Activated T-cell treated with anti-CD3 and anti-CD28 coated beads for 48 hours (primary cell): ENCODE measurements around the gene SENP7.
"Not testable (repeated sequence)": the region's sequence is repeated elsewhere in the genome, so short reads cannot be mapped to it uniquely, and the experiment has no call there.

Source experiments
- DNase-seq: peaks from one replicate; pipeline ENCODE4 v3.0.0-alpha.2; 2020; ENCODE audit warnings: low read depth

SENP7 gene

GRCh38 chr3:101521211-101521701, 8.2 kb upstream of the SENP7 start:
- no peak for DNase-seq

GRCh38 chr3:101519685-101520365, 6.8 kb upstream of the SENP7 start:
- no peak for DNase-seq

GRCh38 chr3:101518421-101518871, 5.4 kb upstream of the SENP7 start:
- peak; percentile 37 for DNase-seq

GRCh38 chr3:101513419-101513986, 491 bp upstream of the SENP7 start:
- no peak for DNase-seq

GRCh38 chr3:101512396-101512645, 691 bp downstream of the SENP7 start:
- no peak for DNase-seq

- DNase-seq: no peak
Observed at GRCh38 chr3:101509811-101510210, 3.2 kb downstream of the SENP7 start.

GRCh38 chr3:101509281-101509680, 3.7 kb downstream of the SENP7 start:
- DNase-seq: no peak

GRCh38 chr3:101501783-101502182, 11.2 kb downstream of the SENP7 start:
- DNase-seq: no peak

GRCh38 chr3:101500208-101500607, 12.8 kb downstream of the SENP7 start:
- DNase-seq: no peak

GRCh38 chr3:101497803-101498202, 15.2 kb downstream of the SENP7 start:
- no peak for DNase-seq

GRCh38 chr3:101495552-101495951, 17.5 kb downstream of the SENP7 start:
- DNase-seq: no peak

GRCh38 chr3:101484805-101485620, 28.0 kb downstream of the SENP7 start:
- DNase-seq: no peak

GRCh38 chr3:101478980-101479379, 34.0 kb downstream of the SENP7 start:
- DNase-seq: no peak

GRCh38 chr3:101474841-101475552, 38.0 kb downstream of the SENP7 start:
- DNase-seq: not testable (repeated sequence)

- not testable (repeated sequence) for DNase-seq
Observed at GRCh38 chr3:101468676-101469075, 44.3 kb downstream of the SENP7 start.

GRCh38 chr3:101467310-101467663, 45.7 kb downstream of the SENP7 start:
- DNase-seq: not testable (repeated sequence)

- DNase-seq: no peak
Observed at GRCh38 chr3:101466465-101467309, 46.3 kb downstream of the SENP7 start.

GRCh38 chr3:101464235-101464634, 48.8 kb downstream of the SENP7 start:
- DNase-seq: no peak

- DNase-seq: no peak
Observed at GRCh38 chr3:101461451-101461850, 51.6 kb downstream of the SENP7 start.

- DNase-seq: no peak
Observed at GRCh38 chr3:101458387-101458786, 54.6 kb downstream of the SENP7 start.

GRCh38 chr3:101454629-101455028, 58.4 kb downstream of the SENP7 start:
- DNase-seq: no peak

GRCh38 chr3:101453961-101454360, 59.1 kb downstream of the SENP7 start:
- DNase-seq: no peak
